DOHH2 (cell line): ENCODE results near the gene MT1M.

Experiments used
- EZH2phosphoT487 ChIP-seq: fragments of 200-600 bp; sonication (generic); IDR thresholded peaks from 2 replicates; pipeline ENCODE4 v1.6.1; 2017; ENCODE audit warnings: borderline replicate concordance, mild to moderate bottlenecking, antibody characterized with exemption, low read length, moderate library complexity, mixed read lengths
- TF ChIP-seq, protein P1 (sequence below): fragments of 200-600 bp; sonication (generic); IDR thresholded peaks from one replicate; pipeline ENCODE4 v1.5.1; 2014; ENCODE audit warnings: antibody characterized with exemption, mild to moderate bottlenecking, low read depth, low read length; ENCODE audit not compliant: poor library complexity, severe bottlenecking

DNA sequence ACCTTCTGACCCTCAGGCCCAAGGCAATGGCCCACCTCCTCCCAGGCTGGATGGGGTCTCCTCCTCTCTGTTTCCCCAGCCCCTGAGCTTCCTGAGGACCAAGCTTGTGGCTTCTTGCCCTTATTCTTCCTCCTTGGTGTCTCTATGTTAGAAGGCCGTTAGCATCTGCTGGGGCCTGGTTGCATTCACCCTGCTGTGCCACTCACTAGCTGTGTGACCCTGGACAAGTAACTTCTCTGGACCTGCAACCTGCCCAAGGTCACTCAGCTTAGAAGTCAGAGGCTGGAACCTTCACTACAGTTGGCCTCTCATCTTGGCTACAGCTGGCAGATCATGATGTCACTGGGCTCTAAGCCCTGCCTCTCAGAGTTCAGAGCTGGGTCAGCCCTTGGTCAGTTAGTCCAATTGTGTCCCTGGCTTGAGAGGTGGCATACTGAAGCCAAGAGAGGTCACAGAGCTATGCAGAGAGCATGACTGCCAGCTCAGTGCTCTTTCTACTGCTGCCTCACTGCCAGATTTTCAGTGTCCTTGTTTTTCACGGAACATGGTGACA lies 21.1 kb upstream of the MT1M start:
- TF ChIP-seq, protein P1, sequence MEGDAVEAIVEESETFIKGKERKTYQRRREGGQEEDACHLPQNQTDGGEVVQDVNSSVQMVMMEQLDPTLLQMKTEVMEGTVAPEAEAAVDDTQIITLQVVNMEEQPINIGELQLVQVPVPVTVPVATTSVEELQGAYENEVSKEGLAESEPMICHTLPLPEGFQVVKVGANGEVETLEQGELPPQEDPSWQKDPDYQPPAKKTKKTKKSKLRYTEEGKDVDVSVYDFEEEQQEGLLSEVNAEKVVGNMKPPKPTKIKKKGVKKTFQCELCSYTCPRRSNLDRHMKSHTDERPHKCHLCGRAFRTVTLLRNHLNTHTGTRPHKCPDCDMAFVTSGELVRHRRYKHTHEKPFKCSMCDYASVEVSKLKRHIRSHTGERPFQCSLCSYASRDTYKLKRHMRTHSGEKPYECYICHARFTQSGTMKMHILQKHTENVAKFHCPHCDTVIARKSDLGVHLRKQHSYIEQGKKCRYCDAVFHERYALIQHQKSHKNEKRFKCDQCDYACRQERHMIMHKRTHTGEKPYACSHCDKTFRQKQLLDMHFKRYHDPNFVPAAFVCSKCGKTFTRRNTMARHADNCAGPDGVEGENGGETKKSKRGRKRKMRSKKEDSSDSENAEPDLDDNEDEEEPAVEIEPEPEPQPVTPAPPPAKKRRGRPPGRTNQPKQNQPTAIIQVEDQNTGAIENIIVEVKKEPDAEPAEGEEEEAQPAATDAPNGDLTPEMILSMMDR = no peak
- no peak for TF ChIP-seq EZH2phosphoT487
